ENCODE data around the gene INPP5D.

DNA sequence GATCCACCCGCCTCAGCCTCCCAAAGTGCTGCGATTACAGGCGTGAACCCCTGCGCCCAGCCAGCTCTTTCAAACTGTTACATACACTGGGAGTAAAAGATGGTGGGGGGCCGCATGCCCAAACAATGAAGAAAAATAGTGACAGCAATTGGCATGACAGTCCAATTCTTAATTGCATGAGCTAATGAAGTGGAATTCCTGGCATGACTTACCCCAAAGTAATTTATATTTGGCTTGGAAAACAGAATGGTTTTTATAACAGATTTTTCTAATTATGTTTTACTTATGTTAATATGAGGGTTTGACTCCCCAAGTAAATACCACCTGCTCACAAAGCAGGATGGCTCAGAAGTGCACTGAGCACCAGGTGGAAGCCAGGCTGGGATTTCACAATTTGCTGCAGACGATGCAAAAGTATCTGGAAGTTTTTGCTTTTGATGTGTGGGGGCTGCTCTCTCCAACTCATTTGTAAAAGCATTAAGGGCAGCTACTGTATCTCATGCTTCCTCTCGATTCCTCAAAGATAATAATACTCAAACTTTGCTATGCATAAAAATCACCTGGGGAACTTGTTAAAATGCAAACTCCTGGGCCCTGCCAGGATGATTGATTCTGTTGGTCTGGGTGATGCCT lies 167.3 kb downstream of the INPP5D start:
- no peak for TF ChIP-seq CTCF (IDR thresholded peaks at IDR 0.05)
- TF ChIP-seq POLR2A (IDR thresholded peaks at IDR 0.05), result no peak
